PC-3 (cell line): Measurements from ENCODE around the gene HHAT. TPM values are rescaled to one million over a fixed set of nuclear protein-coding genes. Genes with fewer than 3 reads are reported as not detected.

ENCODE experiments used
- ATAC-seq: fragments of 200-7000 bp; cut with Tn5 transposase; 2 replicates; pipeline ENCODE4 v1.9.1; 2020; ENCODE audit warnings: mild to moderate bottlenecking, moderate library complexity
- BruUV-seq: library from RNA; stranded (reverse); fragments of 400-500 nt; replicated peaks from 2 replicates; lab custom pipeline; 2021; lab: Mats Ljungman, UMichigan
- CTCF ChIA-PET: fragments of 300-600 bp; sonication (Branson Sonifier 250); formaldehyde crosslinking; loops from one replicate; lab custom pipeline; 2022; ENCODE audit warnings: antibody characterized with exemption; lab: Charles Lee
- POLR2A ChIA-PET: fragments of 300-600 bp; sonication (Branson Sonifier 250); formaldehyde crosslinking; loops from one replicate; lab custom pipeline; 2022; ENCODE audit warnings: antibody characterized with exemption; ENCODE audit not compliant: unreplicated experiment; lab: Charles Lee
- DNase-seq: peaks from one replicate; pipeline ENCODE4 v3.0.0-alpha.2; 2015
- H2AFZ ChIP-seq: fragments of 300-600 bp; sonication (generic); 2 replicates; pipeline ENCODE4 v1.6.0; 2016; ENCODE audit warnings: antibody characterized with exemption, low read length
- H3F3A ChIP-seq: fragments of 300-600 bp; sonication (generic); one replicate; pipeline ENCODE4 v1.6.0; 2017; ENCODE audit warnings: antibody characterized with exemption, low read length, control low read depth, mild to moderate bottlenecking; ENCODE audit not compliant: unreplicated experiment
- H3K27ac ChIP-seq: fragments of 300-600 bp; sonication (generic); 2 replicates; pipeline ENCODE4 v1.5.1; 2016; ENCODE audit warnings: mild to moderate bottlenecking, low read length
- H3K27me3 ChIP-seq: fragments of 300-600 bp; sonication (generic); 2 replicates; pipeline ENCODE4 v1.6.1; 2016; ENCODE audit warnings: low read length, mixed read lengths
- H3K36me3 ChIP-seq: fragments of 300-600 bp; sonication (generic); 2 replicates; pipeline ENCODE4 v1.6.1; 2016; ENCODE audit warnings: low read depth, mixed run types, low read length, mixed read lengths
- H3K4me1 ChIP-seq: fragments of 300-600 bp; sonication (generic); 2 replicates; pipeline ENCODE4 v1.5.1; 2016; ENCODE audit warnings: low read length; ENCODE audit not compliant: insufficient read depth
- H3K4me2 ChIP-seq: fragments of 300-600 bp; sonication (generic); 2 replicates; pipeline ENCODE4 v1.6.0; 2016; ENCODE audit warnings: low read length
- H3K4me3 ChIP-seq: fragments of 300-600 bp; sonication (generic); 2 replicates; pipeline ENCODE4 v1.5.1; 2016; ENCODE audit warnings: mild to moderate bottlenecking, low read length, mixed read lengths
- H3K79me2 ChIP-seq: fragments of 300-600 bp; sonication (generic); 2 replicates; pipeline ENCODE4 v1.6.1; 2017; ENCODE audit warnings: low read length, mixed read lengths
- H3K9ac ChIP-seq: fragments of 300-600 bp; sonication (generic); 2 replicates; pipeline ENCODE4 v1.6.0; 2016; ENCODE audit warnings: mild to moderate bottlenecking, low read length
- H3K9me2 ChIP-seq: fragments of 300-600 bp; sonication (generic); replicated peaks from 2 replicates; pipeline ENCODE4 v1.6.1; 2016; ENCODE audit warnings: mixed run types, low read length, mixed read lengths
- H3K9me3 ChIP-seq: fragments of 300-600 bp; sonication (generic); 2 replicates; pipeline ENCODE4 v1.6.1; 2016; ENCODE audit warnings: low read length, mixed read lengths
- H4K20me1 ChIP-seq: fragments of 300-600 bp; sonication (generic); 2 replicates; pipeline ENCODE4 v1.6.1; 2016; ENCODE audit warnings: low read length, mixed read lengths
- EZH2 ChIP-seq: fragments of 300-600 bp; sonication (generic); IDR thresholded peaks from one replicate; pipeline ENCODE4 v1.6.1; 2017; ENCODE audit warnings: antibody characterized with exemption, mild to moderate bottlenecking, low read length; ENCODE audit not compliant: unreplicated experiment
- EZH2phosphoT487 ChIP-seq: fragments of 300-600 bp; sonication (generic); IDR thresholded peaks from 2 replicates; pipeline ENCODE4 v1.6.1; 2018; ENCODE audit warnings: mild to moderate bottlenecking, antibody characterized with exemption, low read length, borderline replicate concordance
- intact Hi-C: fragments of 100-400 bp; cut with micrococcal nuclease; formaldehyde crosslinking; loops from 2 replicates; pipeline ENCODE4 v1.9.0; 2023
- total RNA-seq: library from RNA; depleted of rRNA; stranded (reverse); fragments of >200 nt; gene quantifications from 2 replicates; pipeline ENCODE4 v1.2.3, GENCODE V29; 2014
- TF ChIP-seq, protein P1 (sequence below): fragments of 300-600 bp; sonication (generic); conservative IDR thresholded peaks from 2 replicates; pipeline ENCODE4 v1.5.1; 2017; ENCODE audit warnings: antibody characterized with exemption, low read depth, mild to moderate bottlenecking, low read length

The HHAT gene
- total RNA-seq, 1 experiment from 2014 or later, result 3.4 TPM

GRCh38 chr1:210587566-210587965, 258.9 kb downstream of the HHAT start:
- no TSS peak for BruUV-seq
- Histone ChIP-seq H3F3A (no peaks in the 10 kb centered on the region), H2AFZ (no peak overlapping the region), H3K9me3 (no peaks in the 10 kb centered on the region), H3K9ac (no peak overlapping the region), H3K36me3 (no peaks in the 10 kb centered on the region), H3K79me2 (no peaks in the 10 kb centered on the region), H3K27ac (no peak overlapping the region), H3K4me1 (no peaks in the 10 kb centered on the region), H3K4me2 (no peak overlapping the region), H3K27me3 (no peaks in the 10 kb centered on the region), H3K4me3 (no peak overlapping the region), H4K20me1 (no peaks in the 10 kb centered on the region), H3K9me2 (no peaks in the 10 kb centered on the region)
- no peak for DNase-seq
- intact Hi-C loops, result no loop called here
- ChIA-PET CTCF (no interaction called here), POLR2A (no interaction called here)
- ATAC-seq, result no peak
- TF ChIP-seq EZH2phosphoT487, result no peak

DNA sequence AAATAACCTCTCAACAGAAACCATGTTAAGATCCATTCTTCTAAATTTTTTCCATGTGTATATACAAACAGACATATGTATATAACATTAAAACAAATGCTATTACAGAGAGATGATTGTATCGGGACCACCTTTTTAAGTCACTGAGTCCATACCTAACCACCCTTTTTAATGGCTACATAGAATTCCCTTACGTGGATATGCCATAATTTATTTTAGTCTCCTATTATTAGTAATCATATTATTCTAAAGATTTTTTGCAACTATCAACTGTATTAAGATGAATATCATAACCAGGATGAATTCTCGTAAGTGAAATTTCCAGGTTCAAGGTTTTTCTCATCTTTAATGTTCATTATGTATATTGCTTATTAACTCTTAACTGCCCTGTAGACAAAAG, 259.7 kb downstream of the HHAT start:
- Histone ChIP-seq H3K79me2 (no peaks in the 10 kb centered on the region), H3K4me2 (no peak overlapping the region), H3K9ac (no peak overlapping the region), H3K4me1 (no peaks in the 10 kb centered on the region), H3K4me3 (no peak overlapping the region), H3K9me3 (no peaks in the 10 kb centered on the region), H2AFZ (no peak overlapping the region), H3K27ac (no peak overlapping the region), H3K9me2 (no peaks in the 10 kb centered on the region), H4K20me1 (no peaks in the 10 kb centered on the region), H3K27me3 (no peaks in the 10 kb centered on the region), H3K36me3 (no peaks in the 10 kb centered on the region), H3F3A (no peaks in the 10 kb centered on the region)
- DNase-seq (no peak), ATAC-seq (no peak)
- no TSS peak for BruUV-seq
- TF ChIP-seq, protein P1, sequence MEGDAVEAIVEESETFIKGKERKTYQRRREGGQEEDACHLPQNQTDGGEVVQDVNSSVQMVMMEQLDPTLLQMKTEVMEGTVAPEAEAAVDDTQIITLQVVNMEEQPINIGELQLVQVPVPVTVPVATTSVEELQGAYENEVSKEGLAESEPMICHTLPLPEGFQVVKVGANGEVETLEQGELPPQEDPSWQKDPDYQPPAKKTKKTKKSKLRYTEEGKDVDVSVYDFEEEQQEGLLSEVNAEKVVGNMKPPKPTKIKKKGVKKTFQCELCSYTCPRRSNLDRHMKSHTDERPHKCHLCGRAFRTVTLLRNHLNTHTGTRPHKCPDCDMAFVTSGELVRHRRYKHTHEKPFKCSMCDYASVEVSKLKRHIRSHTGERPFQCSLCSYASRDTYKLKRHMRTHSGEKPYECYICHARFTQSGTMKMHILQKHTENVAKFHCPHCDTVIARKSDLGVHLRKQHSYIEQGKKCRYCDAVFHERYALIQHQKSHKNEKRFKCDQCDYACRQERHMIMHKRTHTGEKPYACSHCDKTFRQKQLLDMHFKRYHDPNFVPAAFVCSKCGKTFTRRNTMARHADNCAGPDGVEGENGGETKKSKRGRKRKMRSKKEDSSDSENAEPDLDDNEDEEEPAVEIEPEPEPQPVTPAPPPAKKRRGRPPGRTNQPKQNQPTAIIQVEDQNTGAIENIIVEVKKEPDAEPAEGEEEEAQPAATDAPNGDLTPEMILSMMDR, result no peak
- TF ChIP-seq EZH2 (no peak), EZH2phosphoT487 (no peak)
- CTCF ChIA-PET, result no interaction called here
- POLR2A ChIA-PET, result no interaction called here
- intact Hi-C loops, result no loop called here

- CTCF ChIA-PET, result no interaction called here
- no peak for DNase-seq
- no peaks in the 10 kb centered on the region for H3K4me1 ChIP-seq
- POLR2A ChIA-PET, result no interaction called here
- H3F3A ChIP-seq, result no peaks in the 10 kb centered on the region
- no peaks in the 10 kb centered on the region for H3K36me3 ChIP-seq
- H3K9me2 ChIP-seq, result no peaks in the 10 kb centered on the region
- intact Hi-C loops, result no loop called here
- H4K20me1 ChIP-seq, result no peaks in the 10 kb centered on the region
- BruUV-seq, result no TSS peak
- no peak overlapping the region for H2AFZ ChIP-seq
- H3K27me3 ChIP-seq, result no peaks in the 10 kb centered on the region
- H3K9me3 ChIP-seq, result no peaks in the 10 kb centered on the region
- H3K27ac ChIP-seq, result no peak overlapping the region
- no peak for ATAC-seq
- H3K4me2 ChIP-seq, result no peak overlapping the region
- no peaks in the 10 kb centered on the region for H3K79me2 ChIP-seq
- no peak overlapping the region for H3K4me3 ChIP-seq
- no peak overlapping the region for H3K9ac ChIP-seq
- TF ChIP-seq, protein P1, result no peak
- no peak for TF ChIP-seq EZH2phosphoT487
- TF ChIP-seq EZH2, result no peak
Measured at GRCh38 chr1:210588946-210589345, 260.2 kb downstream of the HHAT start.
